Activated CD8-positive, alpha-beta T cell treated with anti-CD3 and anti-CD28 coated beads for 36 hours (primary cell): ENCODE data around the gene NAXE. TPM values are rescaled to one million over a fixed set of nuclear protein-coding genes. Genes with fewer than 3 reads are reported as not detected.
A peak's percentile ranks its signal among the peaks of the same experiment; 100 is the strongest.

ENCODE experiments used
- ATAC-seq: fragments of 200-7000 bp; cut with Tn5 transposase; one replicate; pipeline ENCODE4 v1.10.0; 2021; ENCODE audit warnings: mild to moderate bottlenecking, moderate library complexity
- CTCF ChIA-PET: fragments of 350-600 bp; sonication (Branson Sonifier 250); formaldehyde crosslinking; loops from one replicate; lab custom pipeline; 2021; ENCODE audit warnings: antibody characterized with exemption; lab: Charles Lee
- POLR2A ChIA-PET: fragments of 350-600 bp; sonication (Branson Sonifier 250); formaldehyde crosslinking; loops from one replicate; lab custom pipeline; 2021; ENCODE audit warnings: antibody characterized with exemption; lab: Charles Lee
- DNase-seq: peaks from one replicate; pipeline ENCODE4 v3.0.0-alpha.2; 2020
- H3K27ac Mint-ChIP-seq: one replicate; pipeline ENCODE4 v1.8.0; 2021; ENCODE audit warnings: mild to moderate bottlenecking, mixed read lengths
- H3K27me3 Mint-ChIP-seq: one replicate; pipeline ENCODE4 v1.8.0; 2021; ENCODE audit warnings: mixed read lengths
- H3K36me3 Mint-ChIP-seq: one replicate; pipeline ENCODE4 v1.8.0; 2021; ENCODE audit warnings: low read depth, mixed read lengths
- H3K4me1 Mint-ChIP-seq: one replicate; pipeline ENCODE4 v1.8.0; 2021; ENCODE audit warnings: low read depth, mixed read lengths
- H3K4me3 Mint-ChIP-seq: one replicate; pipeline ENCODE4 v1.8.0; 2021; ENCODE audit warnings: mild to moderate bottlenecking, moderate library complexity, mixed read lengths
- H3K9me3 Mint-ChIP-seq: one replicate; pipeline ENCODE4 v1.8.0; 2021; ENCODE audit warnings: mixed read lengths
- intact Hi-C: fragments of 100-400 bp; cut with micrococcal nuclease; formaldehyde crosslinking; loops from one replicate; pipeline ENCODE4 v1.10.0; 2022
- total RNA-seq, 2 experiments: library from RNA; stranded (reverse); gene quantifications; one replicate each; pipeline ENCODE4 v1.2.3, GENCODE V29; 2021
- TF ChIP-seq, protein P1 (sequence below): fragments of 200-600 bp; IDR thresholded peaks from one replicate; pipeline ENCODE4 v1.8.0; 2022; ENCODE audit warnings: antibody characterized with exemption, mild to moderate bottlenecking

NAXE gene
- total RNA-seq, 2 experiments from 2014 or later = 65.4 to 68.6 TPM

GRCh38 chr1:156571919-156572662 lies 19.5 kb upstream of the NAXE start, which contains the start of gene IQGAP3:
IQGAP3 (minus strand) TSS chr1:156572565; CDS start chr1:156572529, 36 bp downstream.
- ChIA-PET POLR2A (interaction anchor here (1.0 to 3.8 kb wide), 4 partner anchors 10 to 147 kb away, joined by 3 to 18 read pairs (median 3); no protein-coding TSS in a partner anchor), CTCF (interaction anchor here (0.7 to 2.6 kb wide), 12 partner anchors 10 to 186 kb away, joined by 3 to 12 read pairs (median 6); no protein-coding TSS in a partner anchor)
- TF ChIP-seq, protein P1, sequence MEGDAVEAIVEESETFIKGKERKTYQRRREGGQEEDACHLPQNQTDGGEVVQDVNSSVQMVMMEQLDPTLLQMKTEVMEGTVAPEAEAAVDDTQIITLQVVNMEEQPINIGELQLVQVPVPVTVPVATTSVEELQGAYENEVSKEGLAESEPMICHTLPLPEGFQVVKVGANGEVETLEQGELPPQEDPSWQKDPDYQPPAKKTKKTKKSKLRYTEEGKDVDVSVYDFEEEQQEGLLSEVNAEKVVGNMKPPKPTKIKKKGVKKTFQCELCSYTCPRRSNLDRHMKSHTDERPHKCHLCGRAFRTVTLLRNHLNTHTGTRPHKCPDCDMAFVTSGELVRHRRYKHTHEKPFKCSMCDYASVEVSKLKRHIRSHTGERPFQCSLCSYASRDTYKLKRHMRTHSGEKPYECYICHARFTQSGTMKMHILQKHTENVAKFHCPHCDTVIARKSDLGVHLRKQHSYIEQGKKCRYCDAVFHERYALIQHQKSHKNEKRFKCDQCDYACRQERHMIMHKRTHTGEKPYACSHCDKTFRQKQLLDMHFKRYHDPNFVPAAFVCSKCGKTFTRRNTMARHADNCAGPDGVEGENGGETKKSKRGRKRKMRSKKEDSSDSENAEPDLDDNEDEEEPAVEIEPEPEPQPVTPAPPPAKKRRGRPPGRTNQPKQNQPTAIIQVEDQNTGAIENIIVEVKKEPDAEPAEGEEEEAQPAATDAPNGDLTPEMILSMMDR = no peak
- H3K27me3 Mint-ChIP-seq = peaks cover 22% of the 10 kb centered on the region
- DNase-seq (peak; percentile 83), ATAC-seq (peak; percentile 96)
- peaks cover 2% of the 10 kb centered on the region for H3K36me3 Mint-ChIP-seq
- no peaks in the 10 kb centered on the region for H3K9me3 Mint-ChIP-seq
- intact Hi-C loops = no loop called here
- peaks cover 16% of the 10 kb centered on the region for H3K4me1 Mint-ChIP-seq
- H3K27ac Mint-ChIP-seq = peak within 1 kb of the TSS; percentile 81
- H3K4me3 Mint-ChIP-seq = peak within 1 kb of the TSS; percentile 95

DNA sequence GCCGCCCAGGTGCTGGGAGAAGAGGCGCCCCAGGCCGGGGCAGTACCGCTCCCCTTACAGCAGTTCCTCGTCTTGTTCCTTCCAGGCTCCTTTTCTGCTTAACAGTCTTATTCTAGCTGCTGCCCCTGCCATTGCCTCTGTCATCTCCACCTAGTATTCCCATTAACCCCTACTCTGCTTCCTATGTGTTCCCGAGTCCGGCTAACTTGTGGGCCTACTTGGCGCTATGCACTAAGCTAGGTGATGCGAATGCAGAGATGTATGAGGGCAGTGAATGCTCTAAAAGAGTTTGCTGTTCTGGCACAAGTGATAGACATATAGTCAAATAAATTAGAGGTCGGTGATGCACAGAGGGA lies 18.9 kb upstream of the NAXE start:
- ChIA-PET CTCF (interaction anchor here (0.7 to 2.6 kb wide), 7 partner anchors 9 to 127 kb away, joined by 3 to 9 read pairs (median 3); no protein-coding TSS in a partner anchor), POLR2A (interaction anchor here (1.0 to 3.8 kb wide), 3 partner anchors 9 to 20 kb away, joined by 3 to 18 read pairs (median 3); no protein-coding TSS in a partner anchor)
- H3K4me3 Mint-ChIP-seq = peak overlapping the region; percentile 95
- peaks cover 16% of the 10 kb centered on the region for H3K4me1 Mint-ChIP-seq
- peaks cover 2% of the 10 kb centered on the region for H3K36me3 Mint-ChIP-seq
- ATAC-seq (no peak), DNase-seq (no peak)
- H3K9me3 Mint-ChIP-seq = no peaks in the 10 kb centered on the region
- TF ChIP-seq, protein P1 = no peak
- peaks cover 22% of the 10 kb centered on the region for H3K27me3 Mint-ChIP-seq
- intact Hi-C loops = no loop called here
- peak overlapping the region; percentile 81 for H3K27ac Mint-ChIP-seq

- ATAC-seq = no peak
- peaks cover 22% of the 10 kb centered on the region for H3K27me3 Mint-ChIP-seq
- peaks cover 16% of the 10 kb centered on the region for H3K4me1 Mint-ChIP-seq
- H3K27ac Mint-ChIP-seq = no peak overlapping the region
- CTCF ChIA-PET = interaction anchor here (0.9 to 2.4 kb wide), 4 partner anchors 12 to 93 kb away, joined by 3 to 9 read pairs (median 3); partner anchors contain the start of gene HAPLN2
- peaks cover 2% of the 10 kb centered on the region for H3K36me3 Mint-ChIP-seq
- H3K9me3 Mint-ChIP-seq = no peaks in the 10 kb centered on the region
- intact Hi-C loops = no loop called here
- DNase-seq = no peak
- TF ChIP-seq, protein P1 = no peak
- H3K4me3 Mint-ChIP-seq = no peak overlapping the region
- POLR2A ChIA-PET = interaction anchor here (3.8 kb wide), 1 partner anchor 8 kb away, joined by 18 read pairs; no protein-coding TSS in a partner anchor
Measured at GRCh38 chr1:156574039-156574633, 17.4 kb upstream of the NAXE start.

GRCh38 chr1:156577550-156577949 lies 14.0 kb upstream of the NAXE start:
- CTCF ChIA-PET = interaction anchor here (2.1 kb wide), 1 partner anchor 192 kb away, joined by 7 read pairs; no protein-coding TSS in a partner anchor

More at GRCh38 chr1:156577550-156577949, 14.0 kb upstream of the NAXE start:
- DNase-seq (no peak), ATAC-seq (no peak)
- intact Hi-C loops = no loop called here
- Mint-ChIP-seq H3K36me3 (peaks cover 1% of the 10 kb centered on the region), H3K4me1 (peaks cover 9% of the 10 kb centered on the region), H3K4me3 (no peak overlapping the region), H3K27ac (no peak overlapping the region), H3K9me3 (no peaks in the 10 kb centered on the region), H3K27me3 (peaks cover 7% of the 10 kb centered on the region)
- TF ChIP-seq, protein P1 = no peak
- POLR2A ChIA-PET = interaction anchor here (5.5 kb wide), 1 partner anchor 16 kb away, joined by 66 read pairs; the partner anchor contains the start of gene NAXE
